ENCODE measurements around the gene IL12B.
"Not testable (repeated sequence)": the region's sequence is repeated elsewhere in the genome, so short reads cannot be mapped to it uniquely, and the experiment has no call there.

The IL12B gene

DNA sequence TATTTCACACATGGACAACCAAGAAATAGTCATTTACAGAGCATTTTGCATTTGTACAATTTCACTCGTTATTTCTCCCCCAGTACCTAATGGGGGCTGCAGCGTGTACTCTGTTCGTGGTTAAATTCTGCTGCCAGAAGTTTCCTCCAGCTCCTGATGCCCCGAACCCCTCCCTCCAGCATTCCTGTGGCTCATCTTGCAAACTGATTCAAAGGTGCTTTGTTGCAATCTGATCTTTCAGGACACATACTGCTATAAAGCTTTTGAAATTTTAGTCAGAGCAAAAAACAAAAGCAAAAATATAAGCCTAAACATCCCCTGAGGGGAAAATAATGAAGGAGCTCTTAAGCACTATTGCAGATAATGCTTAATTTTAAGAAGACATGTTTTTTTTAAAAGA, 39.5 kb downstream of the IL12B start:
- DNase-seq = no peak

DNA sequence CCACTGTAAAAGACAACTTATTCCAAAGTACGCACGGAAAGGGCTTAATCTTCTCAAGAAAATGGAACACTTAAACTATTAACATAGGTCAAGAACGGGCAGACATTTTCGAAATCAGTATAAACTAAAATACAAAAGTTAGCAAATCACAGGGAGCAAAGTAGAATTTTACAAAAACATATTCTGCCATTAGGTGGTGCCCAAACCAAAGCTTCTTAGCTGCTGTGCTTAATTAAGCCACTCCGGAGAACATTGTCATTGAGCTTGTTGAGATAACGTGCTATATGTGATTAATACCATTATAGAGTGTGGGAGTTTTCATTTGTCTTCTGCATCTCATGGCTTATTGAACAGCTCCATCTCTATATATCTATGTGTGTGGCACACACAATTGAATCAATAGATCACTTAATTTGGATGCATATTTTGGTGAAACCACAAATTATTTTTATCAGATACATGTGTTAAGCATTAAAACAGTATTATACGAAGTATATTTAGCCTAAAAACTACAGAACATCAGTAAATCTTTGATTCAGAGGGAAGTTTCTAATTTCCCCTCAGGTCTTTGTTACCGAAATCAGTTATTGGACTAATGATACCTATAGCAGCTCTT, 43.8 kb downstream of the IL12B start:
- peak; percentile 60 for DNase-seq

DNA sequence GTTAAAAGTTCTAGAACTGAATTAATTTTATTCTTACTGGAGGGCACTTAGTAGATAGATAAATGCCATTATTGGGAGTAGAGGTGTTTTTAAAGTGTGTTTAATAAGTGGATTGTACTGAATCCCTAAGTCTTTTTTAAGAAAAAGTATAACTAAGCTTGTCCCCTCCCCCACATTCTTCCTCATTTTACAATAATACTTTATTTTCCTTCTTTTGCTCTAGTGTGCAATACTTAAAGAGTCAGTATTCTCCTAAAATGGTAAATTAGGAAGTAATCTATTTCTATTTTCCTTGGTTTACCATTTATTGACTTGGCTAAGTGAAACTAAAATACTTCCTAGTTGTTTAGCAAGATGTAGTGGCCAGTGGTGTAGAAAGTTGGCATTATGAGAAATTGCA, 55.6 kb downstream of the IL12B start:
- DNase-seq = no peak

DNA sequence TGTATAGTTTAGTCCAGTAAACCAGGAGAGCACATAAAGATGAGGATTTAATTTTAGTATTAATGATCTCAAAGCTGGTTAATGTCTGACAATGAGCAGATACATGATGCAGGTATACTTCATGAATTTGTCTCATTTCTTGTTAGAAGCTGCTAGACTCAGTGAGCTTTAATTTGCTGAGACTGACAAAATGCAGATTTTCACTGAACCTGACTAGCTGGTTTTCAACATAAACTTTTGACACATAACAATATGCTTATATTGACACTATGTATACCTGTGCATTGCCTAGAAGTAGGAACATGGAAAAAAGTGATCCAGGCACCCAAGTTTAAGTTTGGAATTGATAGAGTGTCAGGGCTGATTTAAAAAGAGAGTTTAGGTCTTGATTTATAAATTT, 56.4 kb downstream of the IL12B start:
- no peak for DNase-seq

DNA sequence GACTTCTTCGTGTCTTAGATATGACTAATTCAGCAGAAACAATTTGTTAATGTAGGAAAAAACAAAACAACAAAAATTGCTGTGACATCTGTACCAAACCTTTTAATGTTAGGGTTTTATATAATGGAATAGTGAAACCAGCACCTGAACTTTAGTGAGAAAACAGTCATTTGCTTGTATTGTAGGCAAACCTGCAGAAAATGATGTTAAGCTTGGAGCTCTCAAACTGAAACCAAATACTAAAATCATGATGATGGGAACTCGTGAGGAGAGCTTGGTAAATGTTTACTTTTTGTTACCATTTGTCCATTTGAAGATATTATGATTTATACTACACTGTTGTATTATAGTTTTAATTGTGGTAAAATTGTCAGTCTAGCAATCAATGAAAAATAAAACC, 60.6 kb downstream of the IL12B start:
- DNase-seq = no peak

DNA sequence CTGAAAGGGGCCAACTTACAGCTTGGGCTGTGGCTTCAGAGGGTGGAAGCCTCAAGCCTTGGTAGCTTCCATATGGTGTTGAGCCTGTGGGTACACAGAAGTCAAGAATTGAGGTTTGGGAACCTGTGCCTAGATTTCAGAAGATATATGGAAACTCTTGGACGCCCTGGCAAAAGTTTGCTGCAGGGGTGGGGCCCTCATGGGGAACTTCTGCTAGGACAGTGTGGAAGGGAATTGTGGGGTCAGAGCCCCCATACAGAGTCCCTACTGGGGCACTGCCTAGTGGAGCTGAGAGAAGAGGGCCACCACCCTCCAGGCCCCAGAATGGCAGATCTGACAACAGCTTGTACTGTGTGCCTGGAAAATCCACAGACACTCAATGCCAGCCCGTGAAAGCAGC, 63.5 kb downstream of the IL12B start:
- not testable (repeated sequence) for DNase-seq
